Keratinocyte (primary cell): ENCODE measurements around the gene SDF4. TPM values are rescaled to one million over a fixed set of nuclear protein-coding genes. Genes with fewer than 3 reads are reported as not detected.

Source experiments
- DNase-seq: peaks from one replicate; pipeline ENCODE4 v3.0.0-alpha.2; 2011; ENCODE audit warnings: low read depth, missing footprints, low spot score
- FAIRE-seq: peaks from 2 replicates; lab custom pipeline; 2011; peaks lifted over from hg19 to GRCh38; lab: Jason Lieb, UNC
- H2AFZ ChIP-seq: 2 replicates; pipeline ENCODE4 v1.6.0; 2012; ENCODE audit warnings: low read length, control low read depth, inconsistent platforms; ENCODE audit not compliant: control insufficient read depth
- H3K27ac ChIP-seq: 2 replicates; pipeline ENCODE4 v1.5.1; 2011; ENCODE audit warnings: low read length; ENCODE audit not compliant: control insufficient read depth, insufficient read depth
- H3K27me3 ChIP-seq: 3 replicates; pipeline ENCODE4 v1.6.0; 2011; ENCODE audit warnings: low read length; ENCODE audit not compliant: control insufficient read depth, insufficient read depth; ENCODE audit errors: extremely low read depth
- H3K36me3 ChIP-seq, 2 experiments: 2 replicates in 1 of 2; 3 replicates in 1 of 2; pipeline ENCODE4 v1.5.1; 2011; ENCODE audit warnings: low read length in 2 of 2, mild to moderate bottlenecking in 1 of 2; ENCODE audit not compliant: control insufficient read depth in 2 of 2, insufficient read depth in 2 of 2; ENCODE audit errors: extremely low read depth in 1 of 2
- H3K4me1 ChIP-seq: 3 replicates; pipeline ENCODE4 v1.5.1; 2011; ENCODE audit warnings: low read length; ENCODE audit not compliant: control insufficient read depth, insufficient read depth; ENCODE audit errors: extremely low read depth
- H3K4me2 ChIP-seq: 3 replicates; pipeline ENCODE4 v1.6.0; 2011; ENCODE audit warnings: low read depth, low read length; ENCODE audit not compliant: control insufficient read depth, insufficient read depth; ENCODE audit errors: extremely low read depth
- H3K4me3 ChIP-seq, 3 experiments: fragments of 200-600 bp in 1 of 3; sonication (generic) in 1 of 3; 2 replicates in 2 of 3; 3 replicates in 1 of 3; pipeline ENCODE4 v1.5.1; 2011 to 2016; ENCODE audit warnings: low read length in 3 of 3, mild to moderate bottlenecking in 3 of 3, control low read depth in 2 of 3, inconsistent platforms in 1 of 3, low read depth in 1 of 3, mixed read lengths in 1 of 3, mixed run types in 1 of 3, moderate library complexity in 1 of 3; ENCODE audit not compliant: control insufficient read depth in 2 of 3, insufficient read depth in 2 of 3; ENCODE audit errors: extremely low read depth in 1 of 3
- H3K79me2 ChIP-seq: 2 replicates; pipeline ENCODE4 v1.6.0; 2012; ENCODE audit warnings: low read length; ENCODE audit not compliant: control insufficient read depth, insufficient read depth
- H3K9ac ChIP-seq: 3 replicates; pipeline ENCODE4 v1.6.0; 2011; ENCODE audit warnings: low read length; ENCODE audit not compliant: control insufficient read depth, insufficient read depth; ENCODE audit errors: extremely low read depth
- H3K9me1 ChIP-seq: 3 replicates; pipeline ENCODE4 v1.6.0; 2011; ENCODE audit warnings: low read length; ENCODE audit not compliant: control insufficient read depth, insufficient read depth; ENCODE audit errors: extremely low read depth
- H3K9me3 ChIP-seq: 2 replicates; pipeline ENCODE4 v1.5.1; 2012; ENCODE audit warnings: low read depth, low read length; ENCODE audit not compliant: control insufficient read depth
- H4K20me1 ChIP-seq: 3 replicates; pipeline ENCODE4 v1.6.0; 2011; ENCODE audit warnings: low read length; ENCODE audit not compliant: control insufficient read depth, insufficient read depth; ENCODE audit errors: extremely low read depth
- CTCF ChIP-seq, 3 experiments: IDR thresholded peaks in 1 of 3; conservative IDR thresholded peaks in 1 of 3; optimal IDR thresholded peaks in 1 of 3; 2 replicates in 2 of 3; 3 replicates in 1 of 3; pipeline versions ENCODE3 to v1.5.1; 2011; ENCODE audit warnings: low read length in 3 of 3, mild to moderate bottlenecking in 3 of 3, moderate library complexity in 2 of 3, control low read depth in 1 of 3, inconsistent platforms in 1 of 3; ENCODE audit not compliant: insufficient read depth in 2 of 3; ENCODE audit errors: extremely low read depth in 1 of 3
- EZH2 ChIP-seq: IDR thresholded peaks from one replicate; pipeline ENCODE4 v1.6.1; 2012; ENCODE audit warnings: inconsistent platforms, mild to moderate bottlenecking, low read length, moderate library complexity
- dilution Hi-C: fragments of 300-500 bp; cut with MboI; formaldehyde crosslinking; loops from one replicate; pipeline ENCODE4 v1.7.0; 2020; ENCODE audit warnings: low sequenced_read_pairs; ENCODE audit not compliant: extremely low pct_ligation_motif_present
- polyA plus RNA-seq, 5 experiments: library from polyadenylated mRNA; depleted of rRNA in 3 of 5; stranded (reverse) in 3 of 5; stranded (forward) in 1 of 5; unstranded in 1 of 5; fragments of >200 nt; gene quantifications; 1 replicate in 1 of 5; 2 replicates in 3 of 5; 3 replicates in 1 of 5; pipeline versions ENCODE4 v1.2.1 to v1.2.3, GENCODE V29; 2011 to 2012; ENCODE audit warnings: missing spikeins in 2 of 5, low read depth in 1 of 5, low replicate concordance in 1 of 5

SDF4 gene
- polyA plus RNA-seq, 1 donor (not counting 4 experiments of a cell fraction or from before 2014, with no cell fraction given) = 66.3 TPM

- dilution Hi-C loops = no loop called here
- H4K20me1 ChIP-seq = peaks cover 22% of the 10 kb centered on the region
Observed at GRCh38 chr1:1267488-1268283, 35.9 kb upstream of the SDF4 start.

GRCh38 chr1:1264868-1265272 is 33.1 kb upstream of the SDF4 start:
- dilution Hi-C loops = no loop called here
- peak overlapping the region; percentile 67 for H3K27ac ChIP-seq
- peaks cover 36 to 39% of the 10 kb centered on the region in 2 experiments for H3K36me3 ChIP-seq
- TF ChIP-seq CTCF (optimal IDR thresholded peaks at IDR 0.05 in 1 of 3, IDR thresholded peaks at IDR 0.05 in 1 of 3, conservative IDR thresholded peaks at IDR 0.05 in 1 of 3; ENCODE audit: extremely low read depth in 1 of 3, insufficient read depth in 2 of 3, low read length in 3 of 3) (peak; percentile 57 to 58 (median 57)), EZH2 (no peak)
- H3K9me3 ChIP-seq = no peaks in the 10 kb centered on the region
- H3K9me1 ChIP-seq = no peaks in the 10 kb centered on the region
- no peaks in the 10 kb centered on the region for H3K27me3 ChIP-seq
- H3K9ac ChIP-seq = no peak overlapping the region
- H4K20me1 ChIP-seq = peaks cover 13% of the 10 kb centered on the region
- H3K4me2 ChIP-seq = no peak overlapping the region
- H3K4me1 ChIP-seq = peaks cover 9% of the 10 kb centered on the region
- DNase-seq = peak; percentile 95
- no peak overlapping the region for H2AFZ ChIP-seq
- H3K79me2 ChIP-seq = peaks cover 37% of the 10 kb centered on the region
- no peak overlapping the region for H3K4me3 ChIP-seq
- FAIRE-seq = peak; percentile 52

More at GRCh38 chr1:1267488-1268283, 35.9 kb upstream of the SDF4 start:
- Histone ChIP-seq H3K9ac (no peak overlapping the region), H2AFZ (no peak overlapping the region), H3K79me2 (peaks cover 64% of the 10 kb centered on the region), H3K36me3 (peaks cover 28 to 33% of the 10 kb centered on the region in 2 experiments), H3K9me1 (peaks cover 7% of the 10 kb centered on the region), H3K4me3 (no peak overlapping the region), H3K27me3 (no peaks in the 10 kb centered on the region), H3K4me2 (no peak overlapping the region), H3K9me3 (no peaks in the 10 kb centered on the region), H3K27ac (no peak overlapping the region), H3K4me1 (peaks cover 29% of the 10 kb centered on the region)
- TF ChIP-seq CTCF (optimal IDR thresholded peaks at IDR 0.05 in 1 of 3, IDR thresholded peaks at IDR 0.05 in 1 of 3, conservative IDR thresholded peaks at IDR 0.05 in 1 of 3; ENCODE audit: extremely low read depth in 1 of 3, insufficient read depth in 2 of 3, low read length in 3 of 3) (no peak), EZH2 (no peak)
- FAIRE-seq (no peak), DNase-seq (no peak)
